GM12878 (cell line): ENCODE data around the gene TDRD7. TPM values are rescaled to one million over a fixed set of nuclear protein-coding genes. Genes with fewer than 3 reads are reported as not detected.

Experiments used
- ATAC-seq: fragments of 200-7000 bp; cut with Tn5 transposase; 3 replicates; pipeline ENCODE4 v1.9.1; 2020; ENCODE audit warnings: mild to moderate bottlenecking, moderate library complexity
- BruUV-seq: library from RNA; stranded (reverse); fragments of 400-500 nt; replicated peaks from 2 replicates; lab custom pipeline; 2021; lab: Mats Ljungman, UMichigan
- CTCF ChIA-PET: fragments of 300-600 bp; sonication (Branson Sonifier 250); formaldehyde crosslinking; extraction: SDS; loops from one replicate; lab custom pipeline; 2021; ENCODE audit warnings: inconsistent platforms; lab: Yijun Ruan, JAX
- POLR2A ChIA-PET: fragments of 350-600 bp; formaldehyde crosslinking; extraction: SDS; loops from one replicate; lab custom pipeline; 2021; ENCODE audit warnings: inconsistent platforms; lab: Charles Lee
- RAD21 ChIA-PET: fragments of 300-600 bp; sonication (Branson Sonifier 250); formaldehyde crosslinking; loops from one replicate; lab custom pipeline; 2023; ENCODE audit warnings: antibody characterized with exemption; ENCODE audit not compliant: unreplicated experiment; lab: Charles Lee
- SMC1A ChIA-PET: fragments of 300-600 bp; sonication (Branson Sonifier 250); formaldehyde crosslinking; loops from one replicate; lab custom pipeline; 2023; ENCODE audit not compliant: unreplicated experiment, uncharacterized antibody; lab: Charles Lee
- DNase-seq: peaks from one replicate; pipeline ENCODE4 v3.0.0-alpha.2; 2011; ENCODE audit warnings: low read depth, low spot score
- FAIRE-seq: peaks from 3 replicates; lab custom pipeline; 2011; peaks lifted over from hg19 to GRCh38; lab: Jason Lieb, UNC
- H2AFZ ChIP-seq: 2 replicates; pipeline ENCODE4 v1.6.0; 2011; ENCODE audit warnings: low read depth, low read length, control low read depth; ENCODE audit not compliant: control insufficient read depth
- H3K27ac ChIP-seq: 2 replicates; pipeline ENCODE4 v1.5.1; 2011; ENCODE audit warnings: control low read depth; ENCODE audit not compliant: control insufficient read depth, insufficient read depth
- H3K27me3 ChIP-seq, 2 experiments: replicated peaks in 1 of 2; 2 replicates each; pipeline versions ENCODE4 v1.6.0 to v1.6.1; 2011; ENCODE audit warnings: low read length in 1 of 2; ENCODE audit not compliant: control insufficient read depth in 2 of 2, insufficient read depth in 2 of 2
- H3K36me3 ChIP-seq, 2 experiments: 2 replicates each; pipeline ENCODE4 v1.5.1; 2011; ENCODE audit warnings: low read length in 1 of 2; ENCODE audit not compliant: control insufficient read depth in 2 of 2, insufficient read depth in 2 of 2
- H3K4me1 ChIP-seq: 2 replicates; pipeline ENCODE4 v1.6.1; 2011; ENCODE audit warnings: mild to moderate bottlenecking, low read length, moderate library complexity, mixed read lengths; ENCODE audit not compliant: control insufficient read depth, insufficient read depth
- H3K4me2 ChIP-seq: 2 replicates; pipeline ENCODE4 v1.6.0; 2011; ENCODE audit warnings: control low read depth; ENCODE audit not compliant: control insufficient read depth, insufficient read depth
- H3K4me3 ChIP-seq: fragments of 200-600 bp; sonication (generic); 2 replicates; pipeline ENCODE4 v1.5.1; 2016
- H3K79me2 ChIP-seq: 2 replicates; pipeline ENCODE4 v1.6.0; 2011; ENCODE audit warnings: low read length; ENCODE audit not compliant: control insufficient read depth, insufficient read depth
- H3K9ac ChIP-seq: 2 replicates; pipeline ENCODE4 v1.8.0; 2011; ENCODE audit warnings: low read length, control low read depth, mixed read lengths; ENCODE audit not compliant: control insufficient read depth, insufficient read depth
- H3K9me3 ChIP-seq: replicated peaks from 3 replicates; pipeline ENCODE4 v1.5.1; 2011; ENCODE audit warnings: mild to moderate bottlenecking, low read length; ENCODE audit not compliant: control insufficient read depth, insufficient read depth
- H4K20me1 ChIP-seq: 2 replicates; pipeline ENCODE4 v1.6.0; 2011; ENCODE audit not compliant: control insufficient read depth, insufficient read depth
- ATF7 ChIP-seq: fragments of 450-650 bp; IDR thresholded peaks from 2 replicates; pipeline ENCODE4 v1.6.1; 2016; ENCODE audit warnings: low read depth, mild to moderate bottlenecking
- BHLHE40 ChIP-seq, 2 experiments: fragments of 450-650 bp in 1 of 2; IDR thresholded peaks; 2 replicates each; pipeline ENCODE4 v1.6.1; 2011 to 2017; ENCODE audit warnings: low read depth in 2 of 2, borderline replicate concordance in 1 of 2, improper control_type of control experiment in 1 of 2, low read length in 1 of 2, mild to moderate bottlenecking in 1 of 2
- ESRRA ChIP-seq: IDR thresholded peaks from 2 replicates; pipeline ENCODE4 v1.6.1; 2012; ENCODE audit warnings: mild to moderate bottlenecking, low read length, improper control_type of control experiment
- EZH2 ChIP-seq: IDR thresholded peaks from 2 replicates; pipeline ENCODE4 v1.6.1; 2012; ENCODE audit warnings: low read depth, mild to moderate bottlenecking, control low read depth, inconsistent platforms, low read length, borderline replicate concordance; ENCODE audit not compliant: control insufficient read depth
- FOXK2 ChIP-seq: fragments of 450-650 bp; IDR thresholded peaks from 2 replicates; pipeline ENCODE4 v1.6.1; 2017; ENCODE audit warnings: mild to moderate bottlenecking, moderate library complexity
- GABPA ChIP-seq: IDR thresholded peaks from 2 replicates; pipeline ENCODE4 v1.6.1; 2014; ENCODE audit warnings: antibody characterized with exemption, low read depth, mild to moderate bottlenecking, inconsistent platforms
- IKZF2 ChIP-seq, 2 experiments: fragments of 450-650 bp; IDR thresholded peaks; 2 replicates each; pipeline ENCODE4 v1.6.1; 2017; ENCODE audit warnings: mild to moderate bottlenecking in 2 of 2, moderate library complexity in 2 of 2
- MEF2B ChIP-seq: fragments of 450-650 bp; IDR thresholded peaks from 2 replicates; pipeline ENCODE4 v1.6.1; 2018; ENCODE audit warnings: mild to moderate bottlenecking, moderate library complexity; ENCODE audit not compliant: partially characterized antibody, poor library complexity, severe bottlenecking
- PBX3 ChIP-seq: IDR thresholded peaks from 2 replicates; pipeline ENCODE4 v1.6.1; 2011; ENCODE audit warnings: mild to moderate bottlenecking, low read depth, low read length, moderate library complexity; ENCODE audit not compliant: insufficient replicate concordance
- YY1 ChIP-seq: IDR thresholded peaks from 2 replicates; pipeline ENCODE4 v1.6.1; 2011; ENCODE audit warnings: low read depth, mild to moderate bottlenecking, low read length
- ZNF207 ChIP-seq: fragments of 450-650 bp; IDR thresholded peaks from 2 replicates; pipeline ENCODE4 v1.6.1; 2014; ENCODE audit warnings: antibody characterized with exemption, mild to moderate bottlenecking, borderline replicate concordance
- ZNF217 ChIP-seq: fragments of 450-650 bp; IDR thresholded peaks from 2 replicates; pipeline ENCODE4 v1.6.1; 2017; ENCODE audit warnings: antibody characterized with exemption, mild to moderate bottlenecking
- WGBS: methylation state at CpG from one replicate; pipeline ENCODE4 v1.1.6; 2016; ENCODE audit warnings: low lambda C conversion rate; ENCODE audit not compliant: insufficient replicate concordance, insufficient coverage; ENCODE audit errors: missing lambda C conversion rate; 5-methylcytosine and 5-hydroxymethylcytosine counted together
- in situ Hi-C: fragments of 300-500 bp; cut with MboI; formaldehyde crosslinking; loops from 9 replicates; pipeline ENCODE4 v1.14.3; 2018; ENCODE audit warnings: mixed read lengths
- intact Hi-C: fragments of 100-400 bp; cut with micrococcal nuclease; formaldehyde crosslinking; loops from one replicate; pipeline ENCODE4 v1.14.2; 2022; ENCODE audit not compliant: unreplicated experiment
- polyA plus RNA-seq, 11 experiments: library from polyadenylated mRNA; depleted of rRNA in 4 of 11; unstranded in 6 of 11; stranded (reverse) in 5 of 11; fragments of >200 nt; fragmentation: Nextera tagmentation in 4 of 11; fragmentation: Illumina TruSeq in 1 of 11; extraction: Ambion mirVana in 4 of 11; extraction: Trizol in 1 of 11; gene quantifications; 1 replicate in 1 of 11; 2 replicates in 10 of 11; pipeline versions ENCODE4 v1.2.1 to v1.2.3, GENCODE V29; 2011 to 2016; ENCODE audit warnings: inconsistent platforms in 2 of 11, missing spikeins in 2 of 11, low read depth in 1 of 11
- total RNA-seq, 4 experiments: library from RNA; depleted of rRNA in 3 of 4; stranded (reverse); fragments of >200 nt in 3 of 4; fragmentation: Illumina TruSeq in 1 of 4; extraction: Trizol in 1 of 4; gene quantifications; 2 replicates each; pipeline versions ENCODE4 v1.2.1 to v1.2.3, GENCODE V29; 2013 to 2021
- TF ChIP-seq, protein P1 (sequence below): IDR thresholded peaks from 2 replicates; pipeline ENCODE4 v1.6.1; 2012; ENCODE audit warnings: low read length, inconsistent platforms
- TF ChIP-seq, protein P2 (sequence below): IDR thresholded peaks from 2 replicates; pipeline ENCODE4 v1.6.1; 2011; ENCODE audit warnings: borderline replicate concordance, low read depth, mild to moderate bottlenecking, moderate library complexity, low read length; ENCODE audit not compliant: insufficient read depth, poor library complexity, severe bottlenecking
- TF ChIP-seq, protein P3 (sequence below): fragments of 450-650 bp; IDR thresholded peaks from 2 replicates; pipeline ENCODE4 v1.6.1; 2017; ENCODE audit warnings: mild to moderate bottlenecking, moderate library complexity

Gene TDRD7
- total and polyA plus RNA-seq, 10 of the 15 experiments (the other 5 are each of a cell fraction or from before 2014, with no cell fraction given), result 5.7 to 26.4 (median 16.2) TPM

DNA sequence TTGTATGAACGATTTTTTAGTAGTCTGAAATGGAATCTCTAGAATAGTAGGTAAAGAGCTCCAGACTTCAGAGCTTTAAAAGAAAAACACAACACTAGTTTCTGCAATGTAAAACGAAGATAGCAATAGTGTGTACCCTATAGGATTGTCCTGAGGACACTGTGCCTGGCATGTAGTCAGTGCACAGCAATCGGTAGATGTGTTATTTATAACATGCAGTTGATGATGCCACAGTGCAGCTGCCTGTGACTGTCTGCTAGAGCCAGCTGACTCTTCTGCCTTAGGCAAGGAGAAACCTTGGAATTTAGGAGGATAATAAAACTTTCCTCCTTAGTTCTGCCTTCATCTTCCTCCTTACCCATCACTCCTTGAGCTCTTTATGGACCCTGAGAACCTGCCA lies 61.8 kb downstream of the TDRD7 start:
- no peak for ATAC-seq
- TF ChIP-seq ATF7, result no peak
- TF ChIP-seq, protein P1, sequence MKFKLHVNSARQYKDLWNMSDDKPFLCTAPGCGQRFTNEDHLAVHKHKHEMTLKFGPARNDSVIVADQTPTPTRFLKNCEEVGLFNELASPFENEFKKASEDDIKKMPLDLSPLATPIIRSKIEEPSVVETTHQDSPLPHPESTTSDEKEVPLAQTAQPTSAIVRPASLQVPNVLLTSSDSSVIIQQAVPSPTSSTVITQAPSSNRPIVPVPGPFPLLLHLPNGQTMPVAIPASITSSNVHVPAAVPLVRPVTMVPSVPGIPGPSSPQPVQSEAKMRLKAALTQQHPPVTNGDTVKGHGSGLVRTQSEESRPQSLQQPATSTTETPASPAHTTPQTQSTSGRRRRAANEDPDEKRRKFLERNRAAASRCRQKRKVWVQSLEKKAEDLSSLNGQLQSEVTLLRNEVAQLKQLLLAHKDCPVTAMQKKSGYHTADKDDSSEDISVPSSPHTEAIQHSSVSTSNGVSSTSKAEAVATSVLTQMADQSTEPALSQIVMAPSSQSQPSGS, result no peak
- no peak for TF ChIP-seq IKZF2 (IDR thresholded peaks at IDR 0.05)
- TF ChIP-seq GABPA, result no peak
- TF ChIP-seq, protein P2, sequence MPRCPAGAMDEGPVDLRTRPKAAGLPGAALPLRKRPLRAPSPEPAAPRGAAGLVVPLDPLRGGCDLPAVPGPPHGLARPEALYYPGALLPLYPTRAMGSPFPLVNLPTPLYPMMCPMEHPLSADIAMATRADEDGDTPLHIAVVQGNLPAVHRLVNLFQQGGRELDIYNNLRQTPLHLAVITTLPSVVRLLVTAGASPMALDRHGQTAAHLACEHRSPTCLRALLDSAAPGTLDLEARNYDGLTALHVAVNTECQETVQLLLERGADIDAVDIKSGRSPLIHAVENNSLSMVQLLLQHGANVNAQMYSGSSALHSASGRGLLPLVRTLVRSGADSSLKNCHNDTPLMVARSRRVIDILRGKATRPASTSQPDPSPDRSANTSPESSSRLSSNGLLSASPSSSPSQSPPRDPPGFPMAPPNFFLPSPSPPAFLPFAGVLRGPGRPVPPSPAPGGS, result no peak
- TF ChIP-seq FOXK2, result no peak
- no peak for TF ChIP-seq ESRRA
- no peak for TF ChIP-seq EZH2
- TF ChIP-seq BHLHE40 (IDR thresholded peaks at IDR 0.05; ENCODE audit: borderline replicate concordance in 1 of 2, low read depth in 2 of 2, low read length in 1 of 2), result no peak
- no peak for TF ChIP-seq ZNF207
- TF ChIP-seq, protein P3, sequence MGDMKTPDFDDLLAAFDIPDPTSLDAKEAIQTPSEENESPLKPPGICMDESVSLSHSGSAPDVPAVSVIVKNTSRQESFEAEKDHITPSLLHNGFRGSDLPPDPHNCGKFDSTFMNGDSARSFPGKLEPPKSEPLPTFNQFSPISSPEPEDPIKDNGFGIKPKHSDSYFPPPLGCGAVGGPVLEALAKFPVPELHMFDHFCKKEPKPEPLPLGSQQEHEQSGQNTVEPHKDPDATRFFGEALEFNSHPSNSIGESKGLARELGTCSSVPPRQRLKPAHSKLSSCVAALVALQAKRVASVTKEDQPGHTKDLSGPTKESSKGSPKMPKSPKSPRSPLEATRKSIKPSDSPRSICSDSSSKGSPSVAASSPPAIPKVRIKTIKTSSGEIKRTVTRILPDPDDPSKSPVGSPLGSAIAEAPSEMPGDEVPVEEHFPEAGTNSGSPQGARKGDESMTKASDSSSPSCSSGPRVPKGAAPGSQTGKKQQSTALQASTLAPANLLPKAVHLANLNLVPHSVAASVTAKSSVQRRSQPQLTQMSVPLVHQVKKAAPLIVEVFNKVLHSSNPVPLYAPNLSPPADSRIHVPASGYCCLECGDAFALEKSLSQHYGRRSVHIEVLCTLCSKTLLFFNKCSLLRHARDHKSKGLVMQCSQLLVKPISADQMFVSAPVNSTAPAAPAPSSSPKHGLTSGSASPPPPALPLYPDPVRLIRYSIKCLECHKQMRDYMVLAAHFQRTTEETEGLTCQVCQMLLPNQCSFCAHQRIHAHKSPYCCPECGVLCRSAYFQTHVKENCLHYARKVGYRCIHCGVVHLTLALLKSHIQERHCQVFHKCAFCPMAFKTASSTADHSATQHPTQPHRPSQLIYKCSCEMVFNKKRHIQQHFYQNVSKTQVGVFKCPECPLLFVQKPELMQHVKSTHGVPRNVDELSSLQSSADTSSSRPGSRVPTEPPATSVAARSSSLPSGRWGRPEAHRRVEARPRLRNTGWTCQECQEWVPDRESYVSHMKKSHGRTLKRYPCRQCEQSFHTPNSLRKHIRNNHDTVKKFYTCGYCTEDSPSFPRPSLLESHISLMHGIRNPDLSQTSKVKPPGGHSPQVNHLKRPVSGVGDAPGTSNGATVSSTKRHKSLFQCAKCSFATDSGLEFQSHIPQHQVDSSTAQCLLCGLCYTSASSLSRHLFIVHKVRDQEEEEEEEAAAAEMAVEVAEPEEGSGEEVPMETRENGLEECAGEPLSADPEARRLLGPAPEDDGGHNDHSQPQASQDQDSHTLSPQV, result no peak
- no peak for TF ChIP-seq MEF2B
- TF ChIP-seq ZNF217, result no peak
- no peak for TF ChIP-seq YY1
- TF ChIP-seq PBX3, result no peak
- Histone ChIP-seq H3K27me3 (no peaks in the 10 kb centered on the region), H3K27ac (no peak overlapping the region), H3K4me2 (no peak overlapping the region), H3K4me1 (peaks cover 13% of the 10 kb centered on the region), H2AFZ (no peak overlapping the region), H3K79me2 (no peaks in the 10 kb centered on the region), H3K4me3 (no peak overlapping the region), H3K9me3 (no peaks in the 10 kb centered on the region), H4K20me1 (no peaks in the 10 kb centered on the region), H3K36me3 (no peaks in the 10 kb centered on the region), H3K9ac (no peak overlapping the region)
- 76% methylated on average over 3 of the region's 3 CpGs for WGBS
- no peak for DNase-seq
- FAIRE-seq, result no peak
- in situ Hi-C loops, result no loop called here
- intact Hi-C loops, result no loop called here
- ChIA-PET CTCF (interaction anchor here (1.0 to 14.9 kb wide), 9 partner anchors 13 to 616 kb away, joined by 3 to 573 read pairs (median 5); partner anchors contain the start of gene TMOD1), RAD21 (interaction anchor here (0.6 to 10.0 kb wide), 7 partner anchors 29 to 160 kb away, joined by 3 to 306 read pairs (median 4); partner anchors contain the start of genes TMOD1 and TSTD2), SMC1A (interaction anchor here (0.9 to 11.4 kb wide), 14 partner anchors 12 to 187 kb away, joined by 3 to 377 read pairs (median 4); partner anchors contain the start of gene TMOD1), POLR2A (no interaction called here)
- BruUV-seq, result no TSS peak
